Liver (tissue), 9 donors: ENCODE results near the gene CTSA. TPM values are rescaled to one million over a fixed set of nuclear protein-coding genes. Genes with fewer than 3 reads are reported as not detected.

Source experiments
- DNase-seq: peaks from one replicate; pipeline ENCODE4 v3.0.0-alpha.2; 2017; ENCODE audit warnings: low spot score
- H3K27ac ChIP-seq, 2 donors: one replicate each; pipeline ENCODE4 v1.7.0; 2013; ENCODE audit warnings: inconsistent platforms in 2 of 2, low read length in 2 of 2, control low read depth in 1 of 2, low read depth in 1 of 2, mild to moderate bottlenecking in 1 of 2
- H3K27me3 ChIP-seq, 4 donors: one replicate each; pipeline versions ENCODE4 v1.6.1 to v1.7.0; 2013; ENCODE audit warnings: low read length in 3 of 4, inconsistent platforms in 1 of 4, mild to moderate bottlenecking in 1 of 4, moderate library complexity in 1 of 4; ENCODE audit not compliant: control insufficient read depth in 4 of 4, insufficient read depth in 4 of 4
- H3K36me3 ChIP-seq, 4 donors: one replicate each; pipeline versions ENCODE4 v1.6.1 to v1.7.0; 2013; ENCODE audit warnings: low read length in 3 of 4, mild to moderate bottlenecking in 3 of 4, low read depth in 1 of 4, moderate library complexity in 1 of 4; ENCODE audit not compliant: control insufficient read depth in 4 of 4, insufficient read depth in 3 of 4
- H3K4me1 ChIP-seq, 4 donors: one replicate each; pipeline versions ENCODE4 v1.6.1 to v1.7.0; 2013; ENCODE audit warnings: low read length in 3 of 4, mild to moderate bottlenecking in 3 of 4, moderate library complexity in 1 of 4; ENCODE audit not compliant: control insufficient read depth in 4 of 4, insufficient read depth in 4 of 4
- H3K4me3 ChIP-seq, 3 donors: one replicate each; pipeline versions ENCODE4 v1.6.1 to v1.7.0; 2013; ENCODE audit warnings: low read length in 3 of 3, control low read depth in 1 of 3, low read depth in 1 of 3, mild to moderate bottlenecking in 1 of 3
- H3K9ac ChIP-seq, 2 donors: one replicate each; pipeline ENCODE4 v1.7.0; 2013; ENCODE audit warnings: low read length in 2 of 2, mild to moderate bottlenecking in 2 of 2, moderate library complexity in 2 of 2, control low read depth in 1 of 2, low read depth in 1 of 2
- H3K9me3 ChIP-seq, 4 donors: one replicate each; pipeline versions ENCODE4 v1.6.1 to v1.7.0; 2013; ENCODE audit warnings: low read length in 3 of 4; ENCODE audit not compliant: control insufficient read depth in 4 of 4
- CTCF ChIP-seq: fragments of 150-350 bp; IDR thresholded peaks from 2 replicates; pipeline ENCODE4 v1.5.1; 2017; ENCODE audit warnings: improper control_type of control experiment, low read depth, low read length; ENCODE audit not compliant: missing input control
- EGR1 ChIP-seq, 2 donors: IDR thresholded peaks; 2 replicates each; pipeline ENCODE4 v1.6.1; 2016 to 2018; ENCODE audit warnings: antibody characterized with exemption in 2 of 2, low read depth in 2 of 2
- FOXA1 ChIP-seq: IDR thresholded peaks from 2 replicates; pipeline ENCODE4 v1.6.1; 2016; ENCODE audit warnings: antibody characterized with exemption
- FOXA2 ChIP-seq: IDR thresholded peaks from 2 replicates; pipeline ENCODE4 v1.6.1; 2016; ENCODE audit warnings: antibody characterized with exemption
- GABPA ChIP-seq, 2 donors: IDR thresholded peaks in 1 of 2; conservative IDR thresholded peaks in 1 of 2; 2 replicates each; pipeline ENCODE4 v1.6.1; 2016; ENCODE audit warnings: antibody characterized with exemption in 2 of 2, mild to moderate bottlenecking in 1 of 2, moderate library complexity in 1 of 2
- HNF4G ChIP-seq: IDR thresholded peaks from 2 replicates; pipeline ENCODE4 v1.6.1; 2016; ENCODE audit warnings: antibody characterized with exemption
- JUND ChIP-seq, 2 donors: IDR thresholded peaks; 2 replicates each; pipeline ENCODE4 v1.6.1; 2016; ENCODE audit warnings: antibody characterized with exemption in 2 of 2
- NR2F2 ChIP-seq: IDR thresholded peaks from 2 replicates; pipeline ENCODE4 v1.6.1; 2016; ENCODE audit warnings: antibody characterized with exemption
- RXRA ChIP-seq, 2 donors: IDR thresholded peaks; 2 replicates each; pipeline ENCODE4 v1.6.1; 2017 to 2018; ENCODE audit warnings: antibody characterized with exemption in 2 of 2, mild to moderate bottlenecking in 1 of 2
- SP1 ChIP-seq: IDR thresholded peaks from 2 replicates; pipeline ENCODE4 v1.6.1; 2018; ENCODE audit warnings: antibody characterized with exemption, mild to moderate bottlenecking
- TAF1 ChIP-seq: conservative IDR thresholded peaks from 2 replicates; pipeline ENCODE4 v1.6.1; 2016; ENCODE audit warnings: antibody characterized with exemption, mild to moderate bottlenecking
- WGBS: extraction: QIAGEN DNeasy Blood & Tissue Kit; methylation state at CpG from one replicate; pipeline ENCODE4 v1.1.7; 2013; 5-methylcytosine and 5-hydroxymethylcytosine counted together
- polyA plus RNA-seq, 2 donors: library from polyadenylated mRNA; stranded (reverse) in 1 of 2; unstranded in 1 of 2; fragments of 200-250 nt in 1 of 2; fragments of >200 nt in 1 of 2; fragmentation: Nextera tagmentation in 1 of 2; extraction: Ambion mirVana in 1 of 2; gene quantifications; one replicate each; pipeline versions ENCODE4 v1.2.1 to v1.2.3, GENCODE V29; 2013 to 2015
- total RNA-seq, 2 donors: library from RNA; depleted of rRNA; stranded (reverse); fragments of >200 nt; gene quantifications; one replicate each; pipeline ENCODE4 v1.2.3, GENCODE V29; 2014
- TF ChIP-seq, protein P1 (sequence below): IDR thresholded peaks from 2 replicates; pipeline ENCODE4 v1.6.1; 2016; ENCODE audit warnings: antibody characterized with exemption
- TF ChIP-seq, protein P2 (sequence below): IDR thresholded peaks from 2 replicates; pipeline ENCODE4 v1.6.1; 2016; ENCODE audit warnings: antibody characterized with exemption
- TF ChIP-seq, protein P3 (sequence below): IDR thresholded peaks from 2 replicates; pipeline ENCODE4 v1.6.1; 2016; ENCODE audit warnings: antibody characterized with exemption
- TF ChIP-seq, protein P4 (sequence below): IDR thresholded peaks from 2 replicates; pipeline ENCODE4 v1.6.1; 2016; ENCODE audit warnings: antibody characterized with exemption, mild to moderate bottlenecking
- donor health status: healthy.
- donor health status: healthy.
- donor health status: healthy.
- donor health status: healthy.
- donor health status: healthy.

The CTSA gene
- total and polyA plus RNA-seq, 4 donors: 45.6 to 151 (median 76.4) TPM

DNA sequence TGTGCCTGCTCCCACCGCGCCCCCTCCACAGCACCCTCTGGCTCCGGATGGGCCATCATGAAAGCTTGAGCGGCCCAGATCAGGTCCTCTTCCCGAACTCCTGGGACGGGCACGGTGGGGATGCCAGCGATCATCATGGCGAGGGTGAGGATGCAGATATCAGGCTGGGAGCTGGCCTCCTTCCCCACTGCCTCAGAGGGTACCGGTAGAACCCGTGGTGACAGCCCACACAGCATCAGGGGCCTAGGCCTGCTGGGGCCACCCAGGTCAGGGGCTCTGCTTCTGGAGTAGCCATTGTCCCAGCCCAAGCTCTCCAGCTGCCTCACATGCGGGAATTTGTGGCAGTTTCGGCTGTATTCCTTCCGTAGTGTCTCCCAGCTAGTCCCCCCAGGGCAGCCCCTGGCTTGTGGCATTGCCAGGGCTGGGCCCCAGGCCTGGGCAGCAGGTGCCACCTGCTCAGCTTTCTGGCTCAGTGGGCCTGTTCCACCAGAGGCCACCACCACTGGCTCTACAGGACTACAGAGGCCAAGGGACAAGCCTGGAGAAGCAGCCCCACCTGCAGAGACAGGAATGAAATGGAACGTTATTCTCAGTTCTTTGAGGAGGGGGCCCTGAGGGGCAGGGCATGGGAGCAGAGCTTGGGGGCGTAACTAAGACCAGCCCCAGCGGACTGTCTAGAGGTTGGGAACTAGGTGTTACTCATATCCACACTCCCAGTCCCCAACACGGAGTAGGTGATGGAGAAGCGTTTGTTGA is 4.4 kb upstream of the CTSA start (continued):
- TF ChIP-seq, protein P1, sequence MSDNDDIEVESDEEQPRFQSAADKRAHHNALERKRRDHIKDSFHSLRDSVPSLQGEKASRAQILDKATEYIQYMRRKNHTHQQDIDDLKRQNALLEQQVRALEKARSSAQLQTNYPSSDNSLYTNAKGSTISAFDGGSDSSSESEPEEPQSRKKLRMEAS: no peak
- TF ChIP-seq, protein P2, sequence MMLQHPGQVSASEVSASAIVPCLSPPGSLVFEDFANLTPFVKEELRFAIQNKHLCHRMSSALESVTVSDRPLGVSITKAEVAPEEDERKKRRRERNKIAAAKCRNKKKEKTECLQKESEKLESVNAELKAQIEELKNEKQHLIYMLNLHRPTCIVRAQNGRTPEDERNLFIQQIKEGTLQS: no peak

DNA sequence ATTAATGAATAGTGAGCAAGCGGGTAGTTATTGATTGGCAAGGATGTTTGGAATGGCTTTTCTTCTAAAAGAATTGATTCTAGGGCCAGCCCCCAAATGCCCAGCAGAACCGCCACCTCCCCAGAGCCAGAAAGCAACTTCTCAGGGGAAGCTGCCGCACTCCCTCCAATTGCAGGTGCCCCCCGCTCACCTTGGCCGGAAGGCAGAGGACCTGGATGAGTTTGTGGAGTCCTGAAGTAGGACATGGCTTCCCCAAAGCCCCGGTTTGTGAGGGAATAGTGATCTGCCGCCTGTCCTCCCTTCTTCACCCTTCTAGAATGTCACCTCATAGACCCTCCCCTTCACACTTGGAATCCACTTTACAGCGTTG is 3.8 kb upstream of the CTSA start, which contains the start of gene SPATA25:
SPATA25 (minus strand) TSS at position 277 of the 370 bp plus-strand sequence; CDS start at position 245, 32 bp downstream.
- Histone ChIP-seq H3K4me1 (peaks cover 2 to 41% (median 32%) of the 10 kb centered on the region in 4 donors), H3K4me3 (no peak within 1 kb of the TSS), H3K9ac (no peak within 1 kb of the TSS), H3K36me3 (peaks cover 2 to 23% (median 9%) of the 10 kb centered on the region in 4 donors), H3K27ac (no peak within 1 kb of the TSS), H3K9me3 (no peaks in the 10 kb centered on the region), H3K27me3 (no peaks in the 10 kb centered on the region)
- no peak for DNase-seq
- TF ChIP-seq TAF1 (no peak), FOXA2 (no peak), RXRA (IDR thresholded peaks at IDR 0.05) (no peak), EGR1 (IDR thresholded peaks at IDR 0.05; ENCODE audit: low read depth in 2 of 2) (no peak), FOXA1 (no peak), GABPA (IDR thresholded peaks at IDR 0.05 in 1 of 2, conservative IDR thresholded peaks at IDR 0.05 in 1 of 2) (no peak)
- 93% methylated on average over 8 of the region's 8 CpGs for WGBS

DNA sequence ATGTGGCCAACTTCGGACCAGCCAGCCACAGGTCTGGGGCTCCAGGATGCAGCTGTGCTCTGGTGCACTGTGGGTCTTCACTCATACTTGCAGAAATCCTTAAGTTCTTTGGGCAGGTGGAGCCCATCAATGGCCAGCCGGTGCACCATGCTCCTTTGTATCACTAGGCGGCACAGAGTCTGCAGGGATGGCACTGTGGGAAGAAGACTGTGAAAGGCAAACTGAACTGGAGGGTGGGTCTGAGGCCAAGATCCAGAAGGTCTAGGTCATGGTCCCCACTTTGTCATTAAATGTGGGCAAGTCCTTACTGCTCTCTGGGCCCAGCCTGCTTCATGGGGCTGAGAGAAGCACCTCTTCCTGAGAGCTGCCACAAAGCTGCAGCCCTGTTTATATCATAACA is 2.5 kb upstream of the CTSA start:
- 96% methylated on average over 3 of the region's 3 CpGs for WGBS
- Histone ChIP-seq H3K4me1 (peaks cover 2 to 52% (median 40%) of the 10 kb centered on the region in 4 donors), H3K27ac (no peak overlapping the region), H3K36me3 (peaks cover 0 to 18% (median 10%) of the 10 kb centered on the region in 4 donors), H3K4me3 (no peak overlapping the region), H3K9ac (no peak overlapping the region), H3K27me3 (no peaks in the 10 kb centered on the region), H3K9me3 (no peaks in the 10 kb centered on the region)
- TF ChIP-seq, protein P2: no peak
- no peak for TF ChIP-seq GABPA (IDR thresholded peaks at IDR 0.05 in 1 of 2, conservative IDR thresholded peaks at IDR 0.05 in 1 of 2)
- no peak for TF ChIP-seq SP1
- TF ChIP-seq HNF4G: no peak
- no peak for TF ChIP-seq TAF1
- TF ChIP-seq CTCF: no peak
- no peak for TF ChIP-seq RXRA (IDR thresholded peaks at IDR 0.05)
- TF ChIP-seq, protein P3, sequence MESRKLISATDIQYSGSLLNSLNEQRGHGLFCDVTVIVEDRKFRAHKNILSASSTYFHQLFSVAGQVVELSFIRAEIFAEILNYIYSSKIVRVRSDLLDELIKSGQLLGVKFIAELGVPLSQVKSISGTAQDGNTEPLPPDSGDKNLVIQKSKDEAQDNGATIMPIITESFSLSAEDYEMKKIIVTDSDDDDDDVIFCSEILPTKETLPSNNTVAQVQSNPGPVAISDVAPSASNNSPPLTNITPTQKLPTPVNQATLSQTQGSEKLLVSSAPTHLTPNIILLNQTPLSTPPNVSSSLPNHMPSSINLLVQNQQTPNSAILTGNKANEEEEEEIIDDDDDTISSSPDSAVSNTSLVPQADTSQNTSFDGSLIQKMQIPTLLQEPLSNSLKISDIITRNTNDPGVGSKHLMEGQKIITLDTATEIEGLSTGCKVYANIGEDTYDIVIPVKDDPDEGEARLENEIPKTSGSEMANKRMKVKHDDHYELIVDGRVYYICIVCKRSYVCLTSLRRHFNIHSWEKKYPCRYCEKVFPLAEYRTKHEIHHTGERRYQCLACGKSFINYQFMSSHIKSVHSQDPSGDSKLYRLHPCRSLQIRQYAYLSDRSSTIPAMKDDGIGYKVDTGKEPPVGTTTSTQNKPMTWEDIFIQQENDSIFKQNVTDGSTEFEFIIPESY: no peak
- TF ChIP-seq NR2F2: no peak
- TF ChIP-seq FOXA2: no peak
- TF ChIP-seq EGR1 (IDR thresholded peaks at IDR 0.05; ENCODE audit: low read depth in 2 of 2): no peak
- TF ChIP-seq, protein P4, sequence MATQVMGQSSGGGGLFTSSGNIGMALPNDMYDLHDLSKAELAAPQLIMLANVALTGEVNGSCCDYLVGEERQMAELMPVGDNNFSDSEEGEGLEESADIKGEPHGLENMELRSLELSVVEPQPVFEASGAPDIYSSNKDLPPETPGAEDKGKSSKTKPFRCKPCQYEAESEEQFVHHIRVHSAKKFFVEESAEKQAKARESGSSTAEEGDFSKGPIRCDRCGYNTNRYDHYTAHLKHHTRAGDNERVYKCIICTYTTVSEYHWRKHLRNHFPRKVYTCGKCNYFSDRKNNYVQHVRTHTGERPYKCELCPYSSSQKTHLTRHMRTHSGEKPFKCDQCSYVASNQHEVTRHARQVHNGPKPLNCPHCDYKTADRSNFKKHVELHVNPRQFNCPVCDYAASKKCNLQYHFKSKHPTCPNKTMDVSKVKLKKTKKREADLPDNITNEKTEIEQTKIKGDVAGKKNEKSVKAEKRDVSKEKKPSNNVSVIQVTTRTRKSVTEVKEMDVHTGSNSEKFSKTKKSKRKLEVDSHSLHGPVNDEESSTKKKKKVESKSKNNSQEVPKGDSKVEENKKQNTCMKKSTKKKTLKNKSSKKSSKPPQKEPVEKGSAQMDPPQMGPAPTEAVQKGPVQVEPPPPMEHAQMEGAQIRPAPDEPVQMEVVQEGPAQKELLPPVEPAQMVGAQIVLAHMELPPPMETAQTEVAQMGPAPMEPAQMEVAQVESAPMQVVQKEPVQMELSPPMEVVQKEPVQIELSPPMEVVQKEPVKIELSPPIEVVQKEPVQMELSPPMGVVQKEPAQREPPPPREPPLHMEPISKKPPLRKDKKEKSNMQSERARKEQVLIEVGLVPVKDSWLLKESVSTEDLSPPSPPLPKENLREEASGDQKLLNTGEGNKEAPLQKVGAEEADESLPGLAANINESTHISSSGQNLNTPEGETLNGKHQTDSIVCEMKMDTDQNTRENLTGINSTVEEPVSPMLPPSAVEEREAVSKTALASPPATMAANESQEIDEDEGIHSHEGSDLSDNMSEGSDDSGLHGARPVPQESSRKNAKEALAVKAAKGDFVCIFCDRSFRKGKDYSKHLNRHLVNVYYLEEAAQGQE: no peak
- no peak for TF ChIP-seq JUND (IDR thresholded peaks at IDR 0.05)
- TF ChIP-seq FOXA1: no peak
- no peak for DNase-seq
